Coronary artery (tissue), 2 donors: ENCODE measurements around the gene PTPN6.

ENCODE experiments used
- DNase-seq: peaks from one replicate; pipeline ENCODE4 v3.0.0-alpha.2; 2017; ENCODE audit warnings: low spot score
- H3K27ac ChIP-seq, 2 donors: fragments of 200-600 bp; sonication (generic); one replicate each; pipeline ENCODE4 v1.5.1; 2016 to 2019
- H3K4me3 ChIP-seq: fragments of 200-600 bp; sonication (generic); 2 replicates; pipeline ENCODE4 v1.5.1; 2016; ENCODE audit warnings: mild to moderate bottlenecking, moderate library complexity
- TF ChIP-seq, protein P1 (sequence below): fragments of 200-600 bp; sonication (generic); IDR thresholded peaks from one replicate; pipeline ENCODE4 v1.5.1; 2019; ENCODE audit warnings: antibody characterized with exemption

The PTPN6 gene

DNA sequence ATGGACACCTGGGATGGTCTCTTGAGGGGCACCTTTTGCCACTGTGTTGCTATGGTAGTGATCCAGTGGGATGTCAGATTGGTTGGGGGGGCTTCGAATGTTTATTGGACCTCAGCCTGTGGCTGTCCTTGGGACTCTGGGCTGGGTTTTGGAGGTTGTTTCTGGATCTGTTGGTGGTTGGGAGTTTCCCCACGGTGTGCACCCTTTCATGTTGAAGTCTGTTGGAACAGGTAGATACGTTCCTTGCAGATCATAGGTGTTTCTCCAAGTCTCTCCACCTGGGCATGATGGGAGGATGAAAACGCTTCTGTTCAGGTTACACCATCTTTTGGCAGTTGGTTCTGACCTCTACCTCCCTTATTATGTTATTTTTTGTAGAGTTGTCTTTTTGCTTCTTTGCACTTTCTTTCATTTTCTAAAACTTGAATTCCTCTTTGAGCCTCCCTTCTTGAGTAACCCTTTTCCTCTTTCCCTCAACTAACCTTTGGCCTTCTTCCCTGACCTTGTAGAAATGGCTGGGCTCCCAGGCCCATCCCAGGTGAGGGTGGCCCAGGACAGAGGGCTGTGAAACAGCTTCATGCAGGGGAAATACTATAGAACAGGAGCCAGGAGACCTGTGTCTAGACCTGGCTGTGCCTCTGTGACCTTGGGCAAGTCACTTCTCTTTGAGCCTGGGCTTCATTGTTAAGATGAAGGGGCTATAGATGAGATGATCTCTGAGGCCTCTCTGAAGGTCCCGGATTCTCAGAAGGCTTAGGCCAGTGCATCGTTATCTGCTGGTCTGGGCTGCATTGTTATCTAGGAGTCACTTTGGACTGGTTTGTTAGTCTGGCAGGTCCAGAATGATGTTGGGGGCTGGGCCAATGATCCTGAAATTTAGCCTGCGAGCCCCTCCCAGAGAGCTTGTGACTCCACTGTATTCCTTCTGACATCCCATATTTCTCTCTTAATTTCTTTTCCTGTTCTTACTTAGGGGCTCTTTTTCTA is 21.4 kb upstream of the PTPN6 start:
- Histone ChIP-seq H3K27ac (peak overlapping the region; percentile 98 to 100), H3K4me3 (peak overlapping the region; percentile 96)
- DNase-seq = no peak
- TF ChIP-seq, protein P1, sequence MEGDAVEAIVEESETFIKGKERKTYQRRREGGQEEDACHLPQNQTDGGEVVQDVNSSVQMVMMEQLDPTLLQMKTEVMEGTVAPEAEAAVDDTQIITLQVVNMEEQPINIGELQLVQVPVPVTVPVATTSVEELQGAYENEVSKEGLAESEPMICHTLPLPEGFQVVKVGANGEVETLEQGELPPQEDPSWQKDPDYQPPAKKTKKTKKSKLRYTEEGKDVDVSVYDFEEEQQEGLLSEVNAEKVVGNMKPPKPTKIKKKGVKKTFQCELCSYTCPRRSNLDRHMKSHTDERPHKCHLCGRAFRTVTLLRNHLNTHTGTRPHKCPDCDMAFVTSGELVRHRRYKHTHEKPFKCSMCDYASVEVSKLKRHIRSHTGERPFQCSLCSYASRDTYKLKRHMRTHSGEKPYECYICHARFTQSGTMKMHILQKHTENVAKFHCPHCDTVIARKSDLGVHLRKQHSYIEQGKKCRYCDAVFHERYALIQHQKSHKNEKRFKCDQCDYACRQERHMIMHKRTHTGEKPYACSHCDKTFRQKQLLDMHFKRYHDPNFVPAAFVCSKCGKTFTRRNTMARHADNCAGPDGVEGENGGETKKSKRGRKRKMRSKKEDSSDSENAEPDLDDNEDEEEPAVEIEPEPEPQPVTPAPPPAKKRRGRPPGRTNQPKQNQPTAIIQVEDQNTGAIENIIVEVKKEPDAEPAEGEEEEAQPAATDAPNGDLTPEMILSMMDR = no peak

DNA sequence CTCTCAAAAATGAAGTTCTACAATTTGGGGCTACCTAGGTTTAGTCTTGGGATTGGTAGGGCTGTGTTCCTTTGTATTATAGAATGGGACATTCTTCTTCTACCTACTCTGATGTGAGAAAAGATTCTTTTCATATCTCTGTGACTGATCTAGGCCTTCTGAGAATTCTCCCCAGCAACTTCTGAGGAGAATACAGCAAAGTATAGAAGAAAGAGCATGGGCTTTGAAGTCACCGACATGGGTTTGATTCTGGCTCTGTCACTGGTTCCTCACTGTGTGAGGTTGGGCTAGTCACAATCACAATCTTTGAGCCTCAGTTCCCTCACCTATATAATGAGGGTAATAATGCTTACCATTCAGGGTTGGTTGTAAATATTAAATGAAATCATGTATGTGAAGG is 18.4 kb upstream of the PTPN6 start:
- Histone ChIP-seq H3K4me3 (no peak overlapping the region), H3K27ac (no peak overlapping the region)
- TF ChIP-seq, protein P1 = no peak
- DNase-seq = no peak

GRCh38 chr12:6934110-6934509 is 17.0 kb upstream of the PTPN6 start:
- H3K4me3 ChIP-seq = no peak overlapping the region
- TF ChIP-seq, protein P1 = no peak
- H3K27ac ChIP-seq = peak overlapping the region; percentile 56 to 57
- no peak for DNase-seq

DNA sequence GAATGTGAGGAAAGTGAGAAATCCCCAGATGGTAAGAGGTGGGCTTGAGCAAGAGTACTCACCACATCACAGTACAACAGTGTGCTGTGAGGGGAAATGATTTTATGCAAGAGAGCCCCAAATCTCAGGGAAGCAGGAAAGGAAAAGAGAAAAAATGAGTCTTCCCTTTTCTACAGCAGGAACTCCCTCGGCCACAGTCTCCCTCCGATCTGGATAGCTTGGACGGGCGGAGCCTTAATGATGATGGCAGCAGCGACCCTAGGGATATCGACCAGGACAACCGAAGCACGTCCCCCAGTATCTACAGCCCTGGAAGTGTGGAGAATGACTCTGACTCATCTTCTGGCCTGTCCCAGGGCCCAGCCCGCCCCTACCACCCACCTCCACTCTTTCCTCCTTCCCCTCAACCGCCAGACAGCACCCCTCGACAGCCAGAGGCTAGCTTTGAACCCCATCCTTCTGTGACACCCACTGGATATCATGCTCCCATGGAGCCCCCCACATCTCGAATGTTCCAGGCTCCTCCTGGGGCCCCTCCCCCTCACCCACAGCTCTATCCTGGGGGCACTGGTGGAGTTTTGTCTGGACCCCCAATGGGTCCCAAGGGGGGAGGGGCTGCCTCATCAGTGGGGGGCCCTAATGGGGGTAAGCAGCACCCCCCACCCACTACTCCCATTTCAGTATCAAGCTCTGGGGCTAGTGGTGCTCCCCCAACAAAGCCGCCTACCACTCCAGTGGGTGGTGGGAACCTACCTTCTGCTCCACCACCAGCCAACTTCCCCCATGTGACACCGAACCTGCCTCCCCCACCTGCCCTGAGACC is 15.6 kb upstream of the PTPN6 start:
- DNase-seq = no peak
- H3K4me3 ChIP-seq = no peak overlapping the region
- TF ChIP-seq, protein P1 = no peak
- H3K27ac ChIP-seq = peak overlapping the region in 1 of 2 donors; percentile 95

DNA sequence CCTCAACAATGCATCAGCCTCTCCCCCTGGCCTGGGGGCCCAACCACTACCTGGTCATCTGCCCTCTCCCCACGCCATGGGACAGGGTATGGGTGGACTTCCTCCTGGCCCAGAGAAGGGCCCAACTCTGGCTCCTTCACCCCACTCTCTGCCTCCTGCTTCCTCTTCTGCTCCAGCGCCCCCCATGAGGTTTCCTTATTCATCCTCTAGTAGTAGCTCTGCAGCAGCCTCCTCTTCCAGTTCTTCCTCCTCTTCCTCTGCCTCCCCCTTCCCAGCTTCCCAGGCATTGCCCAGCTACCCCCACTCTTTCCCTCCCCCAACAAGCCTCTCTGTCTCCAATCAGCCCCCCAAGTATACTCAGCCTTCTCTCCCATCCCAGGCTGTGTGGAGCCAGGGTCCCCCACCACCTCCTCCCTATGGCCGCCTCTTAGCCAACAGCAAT is 14.9 kb upstream of the PTPN6 start:
- TF ChIP-seq, protein P1 = no peak
- Histone ChIP-seq H3K27ac (peak overlapping the region; percentile 92 to 95), H3K4me3 (no peak overlapping the region)
- DNase-seq = no peak

- Histone ChIP-seq H3K27ac (peak overlapping the region; percentile 92 to 95), H3K4me3 (peak overlapping the region; percentile 89)
- no peak for DNase-seq
- TF ChIP-seq, protein P1 = no peak
Measured at GRCh38 chr12:6936636-6937480, 14.3 kb upstream of the PTPN6 start.
